ENCODE results near the gene TMEM161A.

Gene TMEM161A

GRCh38 chr19:19075126-19075525 is 63.2 kb downstream of the TMEM161A start:
- DNase-seq (ENCODE audit: low read depth) = no peak
- TF ChIP-seq, protein P1, sequence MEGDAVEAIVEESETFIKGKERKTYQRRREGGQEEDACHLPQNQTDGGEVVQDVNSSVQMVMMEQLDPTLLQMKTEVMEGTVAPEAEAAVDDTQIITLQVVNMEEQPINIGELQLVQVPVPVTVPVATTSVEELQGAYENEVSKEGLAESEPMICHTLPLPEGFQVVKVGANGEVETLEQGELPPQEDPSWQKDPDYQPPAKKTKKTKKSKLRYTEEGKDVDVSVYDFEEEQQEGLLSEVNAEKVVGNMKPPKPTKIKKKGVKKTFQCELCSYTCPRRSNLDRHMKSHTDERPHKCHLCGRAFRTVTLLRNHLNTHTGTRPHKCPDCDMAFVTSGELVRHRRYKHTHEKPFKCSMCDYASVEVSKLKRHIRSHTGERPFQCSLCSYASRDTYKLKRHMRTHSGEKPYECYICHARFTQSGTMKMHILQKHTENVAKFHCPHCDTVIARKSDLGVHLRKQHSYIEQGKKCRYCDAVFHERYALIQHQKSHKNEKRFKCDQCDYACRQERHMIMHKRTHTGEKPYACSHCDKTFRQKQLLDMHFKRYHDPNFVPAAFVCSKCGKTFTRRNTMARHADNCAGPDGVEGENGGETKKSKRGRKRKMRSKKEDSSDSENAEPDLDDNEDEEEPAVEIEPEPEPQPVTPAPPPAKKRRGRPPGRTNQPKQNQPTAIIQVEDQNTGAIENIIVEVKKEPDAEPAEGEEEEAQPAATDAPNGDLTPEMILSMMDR (IDR thresholded peaks at IDR 0.05; ENCODE audit: low read depth, low read length, missing control alignments) = no peak
- H3K4me3 ChIP-seq (ENCODE audit: low read depth, low read length) = no peak overlapping the region

DNA sequence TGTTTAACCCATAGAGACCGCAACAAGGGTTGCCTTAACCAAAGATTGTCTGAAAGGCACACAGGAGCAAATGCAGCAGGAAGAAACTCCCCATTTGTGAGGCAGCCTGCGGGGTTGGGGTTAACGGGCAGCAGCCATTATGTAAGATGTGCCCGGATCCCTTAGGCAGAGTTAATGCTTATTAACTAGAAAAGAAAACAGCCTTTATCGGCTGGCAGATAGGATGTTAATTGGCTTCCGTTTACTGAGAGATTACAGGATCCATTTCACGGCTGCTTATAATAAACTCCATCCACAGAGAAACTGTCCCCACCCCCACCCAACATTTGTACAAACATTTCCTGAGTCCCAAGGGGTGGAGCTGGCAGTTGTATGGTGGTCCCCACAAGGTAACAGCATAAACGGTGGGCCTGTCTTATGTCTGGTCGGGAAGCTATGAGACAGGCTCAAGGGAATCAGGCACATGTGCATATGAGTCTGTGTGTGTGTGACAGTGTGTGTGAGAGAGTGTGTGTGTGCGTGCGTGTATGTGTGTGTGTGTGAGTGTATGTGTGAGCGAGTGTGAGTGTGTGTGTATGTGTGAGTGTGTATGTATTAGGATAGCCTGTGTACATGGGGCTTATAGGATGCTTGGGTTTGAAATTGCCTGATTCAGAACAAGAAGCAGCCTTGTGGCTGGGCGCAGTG is 63.9 kb downstream of the TMEM161A start:
- TF ChIP-seq, protein P1 (IDR thresholded peaks at IDR 0.05; ENCODE audit: low read depth, low read length, missing control alignments) = no peak
- no peak for DNase-seq (ENCODE audit: low read depth)
- H3K4me3 ChIP-seq (ENCODE audit: low read depth, low read length) = no peak overlapping the region

GRCh38 chr19:19071897-19072296 is 66.4 kb downstream of the TMEM161A start:
- no peak overlapping the region for H3K4me3 ChIP-seq (ENCODE audit: low read depth, low read length)
- no peak for DNase-seq (ENCODE audit: low read depth)
- TF ChIP-seq, protein P1 (IDR thresholded peaks at IDR 0.05; ENCODE audit: low read depth, low read length, missing control alignments) = no peak

Measured in GM12864 (cell line).